NCI-H187 treated with DMSO at 0.1 percent for 48 hours (cell line): Measurements from ENCODE around the gene SIGMAR1.
A peak's percentile ranks its signal among the peaks of the same experiment; 100 is the strongest.

Source experiments
- DNase-seq: peaks from one replicate; lab custom pipeline; 2025; lab: John Stamatoyannopoulos, UW

Gene SIGMAR1

DNA sequence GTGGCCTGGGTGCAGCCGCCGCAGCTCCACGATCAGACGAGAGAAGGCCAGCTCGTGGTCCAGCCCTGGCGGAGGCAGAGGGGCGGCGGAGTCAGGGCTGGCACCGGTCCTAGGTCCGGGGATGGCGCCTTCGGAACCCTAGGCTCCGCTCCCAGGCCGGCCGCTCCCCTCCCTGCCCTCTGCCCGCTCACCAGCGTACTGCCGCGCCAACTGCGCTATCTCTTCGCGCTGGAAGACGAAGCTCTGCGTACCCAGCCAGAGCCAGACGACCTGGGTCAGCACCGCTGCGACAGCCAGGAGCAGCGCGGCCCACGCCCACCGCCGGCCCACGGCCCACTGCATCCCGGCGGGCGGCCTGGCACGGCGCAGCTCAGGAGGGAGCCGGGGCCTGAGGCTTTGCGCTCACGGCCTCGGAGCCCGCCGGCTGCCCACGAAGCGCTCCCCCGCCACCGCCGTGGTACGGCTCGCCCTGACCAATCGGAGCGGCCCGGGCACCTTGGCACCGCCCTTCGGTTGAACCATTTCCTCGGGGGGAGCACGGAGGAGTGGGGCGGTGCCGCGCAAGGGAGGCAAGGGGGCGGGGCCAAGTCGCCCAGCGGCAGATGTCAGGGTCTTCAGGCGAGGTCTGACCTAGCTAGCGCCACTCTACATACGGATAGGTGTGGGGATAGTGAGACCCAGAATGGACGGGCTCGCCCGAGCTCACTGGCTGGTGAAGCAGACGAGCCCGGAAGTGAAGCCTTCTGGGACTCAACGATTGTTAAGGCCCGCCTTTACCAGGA lies at the start of gene SIGMAR1:
Gene SIGMAR1 (minus strand): TSS at position 432 of the 782 bp plus-strand sequence. CDS start 90 bp downstream, at position 342.
- peak; percentile 3 for DNase-seq

DNA sequence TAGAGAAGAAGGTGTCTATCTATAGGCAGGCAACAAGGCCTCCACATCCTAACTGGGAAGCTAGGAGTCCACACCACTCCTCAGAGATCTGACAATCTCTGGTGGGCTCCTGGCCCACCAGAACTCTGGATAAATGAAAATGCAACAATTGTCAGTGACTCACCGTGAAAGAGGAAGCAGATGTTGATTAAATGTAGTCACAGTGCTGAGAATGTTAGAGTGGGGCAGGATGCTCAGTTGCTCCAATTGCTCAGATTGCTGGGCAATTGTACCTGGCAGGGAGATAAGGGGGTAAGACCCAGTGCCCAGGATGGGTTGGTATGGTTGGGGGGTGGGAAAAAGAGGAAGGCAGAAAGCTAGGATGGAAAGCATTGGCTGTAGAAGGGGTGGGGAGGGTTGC lies 49.1 kb upstream of the SIGMAR1 start:
- no peak for DNase-seq

GRCh38 chr9:34686231-34686630 lies 48.6 kb upstream of the SIGMAR1 start:
- no peak for DNase-seq

- DNase-seq: no peak
These were observed 48.0 kb upstream of the SIGMAR1 start for GRCh38 chr9:34685591-34685990.

DNA sequence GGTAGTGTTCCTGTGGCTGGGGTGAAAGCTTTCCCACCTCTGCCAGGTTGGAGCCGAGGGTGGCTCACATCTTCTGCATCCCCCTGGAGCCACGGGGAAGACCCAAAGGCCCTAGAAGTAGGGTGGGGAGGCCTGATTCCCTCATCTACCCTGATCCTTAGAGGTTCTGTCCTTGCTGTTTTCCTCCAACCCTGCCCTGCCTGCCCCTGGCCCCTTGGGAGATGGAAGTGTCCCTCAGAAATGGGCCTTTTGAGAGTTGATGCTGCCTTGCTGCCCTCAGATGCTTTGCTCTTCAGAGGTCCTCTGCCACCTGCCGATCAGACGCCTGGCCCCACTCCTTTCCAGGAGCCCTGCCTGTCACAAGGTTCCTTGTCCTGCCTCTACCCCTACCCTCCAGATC lies 47.2 kb upstream of the SIGMAR1 start:
- DNase-seq: no peak

GRCh38 chr9:34684145-34684544 lies 46.6 kb upstream of the SIGMAR1 start:
- no peak for DNase-seq

- DNase-seq: no peak
These were observed 38.3 kb upstream of the SIGMAR1 start for GRCh38 chr9:34675869-34676268.

DNA sequence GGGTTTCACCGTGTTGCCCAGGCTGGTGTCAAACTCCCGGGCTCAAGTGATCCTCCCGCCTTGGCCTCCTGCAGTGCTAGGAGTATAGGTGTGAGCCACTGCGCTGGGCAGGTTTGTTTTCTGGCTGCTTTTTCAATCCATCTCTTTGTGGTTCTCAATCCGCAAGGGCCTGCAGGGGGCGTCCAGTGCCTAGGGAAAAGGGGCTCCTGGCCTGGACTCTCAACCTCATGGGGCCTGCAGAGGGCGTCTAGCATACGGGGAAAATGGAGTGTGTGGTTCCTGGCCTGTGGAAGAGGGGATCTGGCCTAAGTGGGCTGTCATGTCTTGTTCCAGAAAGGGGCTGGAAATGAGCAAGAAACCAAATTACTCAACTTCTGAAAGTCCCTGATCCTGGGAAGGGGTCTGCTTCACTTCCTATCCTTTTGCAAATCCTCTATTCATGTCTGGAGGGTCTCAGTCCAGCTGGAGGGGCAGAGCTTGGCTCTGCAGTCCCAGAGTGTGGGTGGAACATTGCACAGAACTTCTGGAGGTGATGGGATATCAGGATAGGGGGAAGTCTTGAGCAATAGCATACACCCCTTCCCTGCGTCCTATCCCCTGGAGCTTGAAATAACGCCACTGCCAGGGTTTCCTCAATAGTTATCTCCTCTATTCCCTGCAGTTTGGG lies 37.6 kb upstream of the SIGMAR1 start:
- peak; percentile 18 for DNase-seq

- no peak for DNase-seq
These were observed 36.9 kb upstream of the SIGMAR1 start for GRCh38 chr9:34674440-34674839.

DNA sequence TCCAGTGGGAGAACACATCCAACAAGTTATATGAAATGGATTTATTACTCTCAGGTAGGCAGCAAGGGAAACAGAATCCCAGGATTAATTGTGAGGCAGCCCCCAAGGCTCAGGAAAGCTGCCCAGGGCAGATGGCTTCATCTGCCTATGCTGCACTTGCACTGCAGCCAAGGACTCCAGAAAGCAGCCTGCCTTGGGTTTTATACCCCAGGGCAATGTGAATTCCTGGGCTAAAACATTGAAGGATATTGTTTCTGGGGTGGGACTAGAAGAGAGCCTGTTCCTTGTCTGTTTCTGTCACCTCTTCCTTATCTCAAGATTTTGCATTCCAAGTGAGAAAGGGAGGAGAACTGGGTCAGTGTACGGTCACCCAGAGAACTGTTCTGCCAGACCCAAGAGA lies 33.7 kb upstream of the SIGMAR1 start:
- no peak for DNase-seq

- no peak for DNase-seq
These were observed 32.4 kb upstream of the SIGMAR1 start for GRCh38 chr9:34669809-34670562.

GRCh38 chr9:34665381-34666250 lies 28.0 kb upstream of the SIGMAR1 start:
- DNase-seq: peak; percentile 20

DNA sequence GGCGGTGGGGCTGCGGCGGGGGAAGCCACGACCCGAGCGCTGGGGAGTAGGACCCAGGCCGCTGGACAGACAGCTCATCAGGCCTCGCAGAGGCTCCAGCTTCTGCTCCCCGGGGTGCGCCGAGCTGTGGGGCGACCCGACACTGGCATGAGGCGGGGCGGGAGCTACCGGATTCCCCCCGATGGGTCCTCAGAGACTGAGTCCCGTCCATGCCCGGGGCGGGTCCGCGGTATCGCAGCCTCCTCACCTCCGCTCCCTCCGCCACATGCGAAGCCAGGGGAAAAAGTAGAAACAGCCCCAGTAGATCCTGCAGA lies 27.4 kb upstream of the SIGMAR1 start:
- no peak for DNase-seq

GRCh38 chr9:34664281-34665066 lies 26.9 kb upstream of the SIGMAR1 start:
- DNase-seq: no peak

- no peak for DNase-seq
These were observed 25.7 kb upstream of the SIGMAR1 start for GRCh38 chr9:34663303-34663605.

DNA sequence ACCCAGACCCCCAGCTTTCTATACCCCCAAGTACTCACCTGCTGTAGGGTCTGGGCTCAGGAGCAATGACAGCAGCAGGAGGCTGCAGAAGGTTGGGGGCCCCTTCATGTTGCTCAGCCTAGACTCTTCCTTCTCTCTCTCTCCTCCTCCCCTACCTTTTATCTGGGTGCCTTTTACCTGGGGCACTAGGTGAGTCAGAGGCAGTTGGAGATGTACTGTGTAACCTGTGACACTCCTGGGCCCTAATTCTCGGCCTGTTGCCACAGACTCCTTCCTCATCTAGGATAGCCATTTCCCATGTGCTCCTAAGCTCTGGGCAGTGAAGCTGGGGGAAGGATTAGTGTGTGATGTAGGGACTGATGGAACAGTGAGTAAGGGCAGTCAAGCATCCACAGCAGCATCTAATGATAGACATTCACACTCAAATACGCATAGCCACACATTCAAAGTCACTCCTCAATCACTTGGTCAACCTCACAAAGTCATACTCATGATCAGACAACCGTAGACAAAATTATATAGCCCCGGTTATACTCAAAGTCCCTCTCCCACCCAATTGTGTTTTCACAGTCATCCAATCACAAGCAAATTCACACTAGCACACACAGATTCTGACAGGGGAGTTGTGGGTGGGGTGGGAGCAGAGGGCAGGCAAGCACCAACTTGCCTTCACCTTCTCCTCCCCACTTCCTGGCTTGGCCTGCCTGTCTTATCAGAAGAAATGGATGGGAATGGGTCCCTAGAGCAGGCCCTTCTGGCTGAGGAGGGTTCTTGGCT lies 25.1 kb upstream of the SIGMAR1 start, which contains the start of gene CCL27:
Gene CCL27 (minus strand): TSS at position 132 of the 777 bp plus-strand sequence. CDS start 24 bp downstream, at position 108.
- no peak for DNase-seq

GRCh38 chr9:34659592-34660253 lies 22.1 kb upstream of the SIGMAR1 start:
- DNase-seq: no peak

DNA sequence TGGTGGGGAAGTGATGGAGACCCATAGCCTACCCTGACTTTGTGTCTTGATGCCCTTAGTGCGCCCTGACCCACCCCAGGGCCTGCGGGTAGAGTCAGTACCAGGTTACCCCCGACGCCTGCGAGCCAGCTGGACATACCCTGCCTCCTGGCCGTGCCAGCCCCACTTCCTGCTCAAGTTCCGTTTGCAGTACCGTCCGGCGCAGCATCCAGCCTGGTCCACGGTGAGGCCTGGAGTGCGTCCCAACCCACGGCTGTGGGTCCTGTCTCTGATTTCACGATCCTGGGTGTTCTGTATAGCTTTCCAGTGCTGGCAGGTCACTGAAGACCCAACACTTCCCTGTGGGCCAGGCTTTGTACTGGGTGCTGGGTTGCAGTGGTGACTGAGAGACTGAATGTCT lies 20.9 kb upstream of the SIGMAR1 start:
- no peak for DNase-seq

DNA sequence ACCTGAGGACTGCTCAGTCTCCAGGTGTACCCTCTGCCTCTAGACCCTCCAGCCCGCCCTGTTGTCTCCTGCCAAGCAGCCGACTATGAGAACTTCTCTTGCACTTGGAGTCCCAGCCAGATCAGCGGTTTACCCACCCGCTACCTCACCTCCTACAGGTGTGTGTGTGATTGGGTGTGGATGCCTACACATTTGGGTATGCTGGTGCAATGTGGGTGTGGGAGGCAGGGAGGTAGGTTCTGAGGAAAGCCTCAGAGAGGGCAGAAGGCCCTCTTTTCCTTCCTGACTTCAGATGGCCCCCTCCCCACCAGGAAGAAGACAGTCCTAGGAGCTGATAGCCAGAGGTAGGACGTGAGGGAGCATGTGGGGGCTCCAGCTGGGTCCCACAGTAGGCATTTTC lies 19.4 kb upstream of the SIGMAR1 start:
- DNase-seq: no peak

DNA sequence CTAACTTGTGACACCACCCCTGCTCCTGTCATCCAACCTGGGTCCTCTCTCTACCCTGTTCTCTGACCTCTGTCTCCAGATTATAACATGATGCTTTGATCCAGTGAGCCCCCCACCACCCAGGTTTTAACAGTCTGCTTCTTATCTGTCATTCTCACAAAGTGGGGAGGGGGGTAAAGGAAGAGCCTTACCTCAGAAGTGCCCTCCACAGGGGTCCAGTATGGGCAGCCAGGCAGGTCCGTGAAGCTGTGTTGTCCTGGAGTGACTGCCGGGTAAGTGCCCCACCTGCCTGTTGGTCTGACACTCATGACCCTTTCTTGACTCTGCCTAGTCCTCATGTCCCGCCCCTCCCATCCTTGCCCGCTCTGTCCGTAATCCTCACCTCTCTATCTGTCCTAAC lies 17.8 kb upstream of the SIGMAR1 start:
- no peak for DNase-seq
